GM18873 (cell line): Measurements from ENCODE around the gene EIF4B.

ENCODE experiments used
- ATAC-seq: cut with Tn5 transposase; IDR thresholded peaks from one replicate; pipeline ENCODE4 v1.9.1; 2021; ENCODE audit warnings: mild to moderate bottlenecking, moderate library complexity, moderate number of reproducible peaks; ENCODE audit not compliant: unreplicated experiment, low FRiP score

Gene EIF4B

GRCh38 chr12:53090554-53090953, 84.3 kb downstream of the EIF4B start:
- ATAC-seq: no peak

DNA sequence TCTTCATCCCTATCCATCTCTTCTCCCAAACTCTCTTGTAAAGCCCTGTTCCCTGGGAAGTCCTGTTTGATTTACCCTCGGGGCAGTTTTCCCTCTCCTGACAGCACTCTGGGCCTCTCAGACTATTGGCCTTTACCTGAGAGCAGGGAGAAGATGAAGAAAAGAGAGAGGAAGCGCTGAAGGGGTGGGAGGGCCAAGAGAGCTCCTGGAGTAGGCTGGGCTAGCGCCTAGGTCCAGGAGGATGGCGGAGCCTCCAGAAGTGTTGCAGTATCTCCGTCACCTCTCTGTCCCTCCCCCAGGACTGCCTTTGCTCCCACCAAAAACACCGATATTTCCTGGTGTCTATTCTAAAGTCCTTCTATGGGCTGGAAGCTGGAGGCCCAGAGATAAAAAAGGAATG, 85.5 kb downstream of the EIF4B start:
- ATAC-seq: no peak
